GM19193 (cell line): Measurements from ENCODE around the gene IDH2.
A peak's percentile ranks its signal among the peaks of the same experiment; 100 is the strongest.

Source experiments
- POLR2A ChIP-seq: IDR thresholded peaks from 4 replicates; pipeline ENCODE4 v1.6.1; 2011; ENCODE audit not compliant: insufficient read depth, insufficient read length; ENCODE audit errors: extremely low read depth

The IDH2 gene

GRCh38 chr15:90060797-90061196, 41.5 kb downstream of the IDH2 start:
- TF ChIP-seq POLR2A, result no peak

GRCh38 chr15:90059208-90059985, 42.9 kb downstream of the IDH2 start:
- TF ChIP-seq POLR2A, result peak; percentile 53

DNA sequence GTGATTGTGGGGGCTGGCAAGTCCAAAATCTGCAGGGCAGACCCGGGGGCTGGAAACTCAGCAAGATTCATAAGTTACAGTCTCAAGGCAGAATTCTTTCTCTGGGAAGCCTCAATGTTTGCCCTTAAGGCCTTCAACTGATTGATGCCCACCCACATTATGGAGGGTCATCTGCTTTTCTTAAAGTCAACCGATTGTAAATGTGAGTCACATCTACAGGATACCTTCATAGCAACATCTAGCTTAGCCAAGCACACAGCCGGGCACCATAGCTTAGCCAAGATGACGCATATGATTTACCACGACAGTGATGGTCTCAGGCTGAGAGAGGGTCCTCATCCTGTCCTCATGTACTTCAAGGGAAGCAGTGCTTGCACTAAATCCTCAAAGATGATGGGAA, 43.5 kb downstream of the IDH2 start:
- TF ChIP-seq POLR2A, result no peak

GRCh38 chr15:90058308-90058707, 44.0 kb downstream of the IDH2 start:
- no peak for TF ChIP-seq POLR2A

DNA sequence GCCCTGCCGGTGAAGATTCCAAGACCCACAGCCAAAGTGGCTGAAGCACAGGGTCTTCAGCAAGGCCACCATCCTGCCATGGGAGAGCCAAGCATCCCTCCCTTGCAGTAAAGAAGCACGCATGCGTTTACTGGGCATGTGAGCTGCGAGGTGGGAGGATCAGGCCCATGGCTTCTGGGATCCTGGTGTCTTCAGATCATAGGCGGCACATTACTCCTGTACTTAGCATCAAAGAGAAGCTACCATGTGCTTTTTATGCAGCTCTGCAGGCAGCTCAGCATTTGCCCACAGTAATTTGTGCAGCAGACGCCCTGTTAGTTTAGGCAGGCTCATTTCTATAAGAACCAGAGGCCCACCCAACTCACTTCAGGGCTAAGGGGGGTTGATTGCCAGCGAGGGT, 45.7 kb downstream of the IDH2 start:
- TF ChIP-seq POLR2A, result no peak

- no peak for TF ChIP-seq POLR2A
These were observed 47.1 kb downstream of the IDH2 start for GRCh38 chr15:90055182-90055581.

DNA sequence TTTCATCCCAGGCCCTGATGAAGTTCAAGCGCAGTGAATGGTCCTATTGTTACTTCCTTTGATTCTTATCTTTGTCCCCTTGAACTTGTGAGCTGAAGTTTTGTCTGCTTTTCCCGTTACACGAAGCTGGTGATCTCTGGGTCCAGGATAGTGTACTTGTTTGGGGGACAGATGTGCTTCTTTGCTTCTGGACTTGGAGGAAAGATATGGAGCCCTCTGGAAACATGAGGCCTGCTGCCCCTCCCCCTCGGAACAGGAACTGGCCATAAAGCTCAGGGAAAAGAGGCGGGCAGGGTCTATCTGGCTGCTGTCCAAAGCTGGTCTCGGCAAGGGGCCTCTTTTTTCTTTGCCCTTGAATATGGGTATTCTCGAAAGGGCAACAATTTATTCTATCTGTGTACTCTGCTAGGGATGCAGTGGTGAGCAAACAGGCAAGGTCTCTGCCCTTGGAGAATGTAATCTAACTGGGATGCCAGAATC, 47.6 kb downstream of the IDH2 start:
- TF ChIP-seq POLR2A, result no peak

GRCh38 chr15:90053685-90054466, 48.4 kb downstream of the IDH2 start:
- TF ChIP-seq POLR2A, result no peak

DNA sequence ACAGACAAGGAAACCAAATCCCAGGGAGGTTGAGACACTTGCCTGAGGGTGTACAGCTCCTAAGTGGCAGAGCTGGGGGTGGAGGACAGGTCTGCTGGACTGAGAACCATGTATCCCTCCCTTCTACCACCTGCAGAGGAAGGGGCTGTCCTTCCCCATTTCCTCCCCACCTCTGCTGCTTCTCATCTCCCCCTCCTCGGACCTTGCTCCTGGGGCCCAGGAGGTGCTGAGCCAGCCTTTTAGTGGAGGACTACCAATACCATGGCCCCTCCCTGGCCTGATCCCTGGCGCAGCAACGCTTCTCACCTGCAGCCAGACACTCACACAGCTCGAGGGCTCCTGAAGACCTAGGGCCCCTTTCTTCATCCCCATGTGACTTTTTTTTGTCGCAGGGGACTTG, 50.4 kb downstream of the IDH2 start:
- TF ChIP-seq POLR2A, result no peak

GRCh38 chr15:90049666-90050604, 52.3 kb downstream of the IDH2 start:
- TF ChIP-seq POLR2A, result no peak

GRCh38 chr15:90049030-90049429, 53.2 kb downstream of the IDH2 start:
- TF ChIP-seq POLR2A, result no peak

GRCh38 chr15:90047956-90048575, 54.2 kb downstream of the IDH2 start:
- TF ChIP-seq POLR2A, result no peak

DNA sequence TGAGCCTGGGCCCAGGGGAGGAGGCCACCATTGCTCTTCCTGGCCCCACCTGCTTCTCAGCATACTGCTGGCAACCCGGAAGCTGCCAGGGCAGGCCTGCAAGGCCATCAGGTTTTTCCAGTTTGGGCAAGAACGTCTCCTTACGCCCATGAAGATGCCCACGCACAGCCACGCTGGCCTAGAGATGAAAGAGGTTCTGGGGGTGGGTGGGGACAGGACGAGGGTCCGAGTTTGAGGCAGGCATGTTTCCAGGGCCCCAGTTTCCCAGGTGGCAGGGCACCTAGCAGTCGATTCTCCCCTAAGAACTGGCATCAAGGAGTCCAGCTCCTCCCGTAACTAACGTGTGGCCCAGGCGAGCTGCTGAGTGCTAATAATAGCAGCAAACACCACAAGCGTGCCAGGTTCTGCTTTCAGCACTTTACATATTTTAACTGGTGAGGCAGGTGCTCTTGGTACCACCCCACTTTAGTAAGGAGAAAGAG, 55.3 kb downstream of the IDH2 start:
- no peak for TF ChIP-seq POLR2A

DNA sequence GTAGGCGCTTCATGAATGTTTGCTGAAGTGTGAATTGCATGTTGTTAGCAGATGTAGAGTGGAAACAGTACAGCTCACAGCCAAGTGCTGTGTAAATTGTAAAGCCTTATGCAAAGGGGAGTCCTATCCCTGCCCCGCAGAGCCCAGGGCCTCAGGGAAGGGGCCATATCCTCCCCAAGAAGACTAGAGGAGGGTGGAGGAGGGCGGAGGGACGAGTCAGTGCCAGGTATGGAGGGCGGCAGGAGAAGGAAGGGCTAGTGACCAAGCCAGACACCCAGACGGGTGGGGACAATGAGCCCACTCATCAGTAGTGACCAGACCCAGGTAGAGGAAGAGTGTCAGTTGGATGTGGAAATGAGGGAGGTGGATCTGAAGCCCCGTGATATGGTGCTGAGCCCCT, 56.0 kb downstream of the IDH2 start:
- no peak for TF ChIP-seq POLR2A
